Fibroblast of lung (primary cell): Measurements from ENCODE around the gene RANGRF. TPM values are rescaled to one million over a fixed set of nuclear protein-coding genes. Genes with fewer than 3 reads are reported as not detected.

Source experiments
- DNase-seq, 2 donors: peaks; one replicate each; pipeline versions ENCODE4 v3.0.0 to v3.0.0-alpha.2; 2010; ENCODE audit warnings: low read depth in 2 of 2
- H2AFZ ChIP-seq: 2 replicates; pipeline ENCODE4 v1.5.1; 2012; ENCODE audit warnings: low read length, control low read depth, inconsistent platforms
- H3K27ac ChIP-seq: 2 replicates; pipeline ENCODE4 v1.5.1; 2011; ENCODE audit warnings: low read length, control low read depth; ENCODE audit not compliant: insufficient read depth
- H3K27me3 ChIP-seq: 2 replicates; pipeline ENCODE4 v1.5.1; 2011; ENCODE audit warnings: mild to moderate bottlenecking, low read length; ENCODE audit not compliant: control insufficient read depth, insufficient read depth
- H3K36me3 ChIP-seq: 2 replicates; pipeline ENCODE4 v1.5.1; 2011; ENCODE audit warnings: low read length; ENCODE audit not compliant: control insufficient read depth, insufficient read depth
- H3K4me1 ChIP-seq: 2 replicates; pipeline ENCODE4 v1.5.1; 2011; ENCODE audit warnings: low read length; ENCODE audit not compliant: control insufficient read depth, insufficient read depth; ENCODE audit errors: extremely low read depth
- H3K4me2 ChIP-seq: 2 replicates; pipeline ENCODE4 v1.5.1; 2011; ENCODE audit warnings: low read length, control low read depth; ENCODE audit not compliant: insufficient read depth; ENCODE audit errors: extremely low read depth
- H3K4me3 ChIP-seq, 4 experiments: fragments of 200-600 bp in 1 of 4; sonication (generic) in 1 of 4; replicated peaks in 1 of 4; 2 replicates each; pipeline ENCODE4 v1.5.1; 2011 to 2016; ENCODE audit warnings: low read length in 4 of 4, low read depth in 3 of 4, mild to moderate bottlenecking in 3 of 4, control low read depth in 2 of 4, inconsistent platforms in 1 of 4, mixed read lengths in 1 of 4; ENCODE audit not compliant: insufficient read depth in 1 of 4; ENCODE audit errors: control extremely low read depth in 1 of 4
- H3K79me2 ChIP-seq: 2 replicates; pipeline ENCODE4 v1.5.1; 2012; ENCODE audit warnings: mild to moderate bottlenecking, low read length, inconsistent platforms; ENCODE audit not compliant: control insufficient read depth, insufficient read depth
- H3K9ac ChIP-seq: 2 replicates; pipeline ENCODE4 v1.5.1; 2011; ENCODE audit warnings: mild to moderate bottlenecking, low read length, control low read depth; ENCODE audit not compliant: insufficient read depth
- H3K9me3 ChIP-seq: 2 replicates; pipeline ENCODE4 v1.5.1; 2012; ENCODE audit warnings: low read depth, low read length; ENCODE audit not compliant: control insufficient read depth, insufficient read depth
- H4K20me1 ChIP-seq: 2 replicates; pipeline ENCODE4 v1.5.1; 2011; ENCODE audit warnings: low read length; ENCODE audit not compliant: control insufficient read depth, insufficient read depth; ENCODE audit errors: extremely low read depth
- EZH2 ChIP-seq: IDR thresholded peaks from 2 replicates; pipeline ENCODE4 v1.5.1; 2012; ENCODE audit warnings: low read length, control low read depth, mild to moderate bottlenecking; ENCODE audit errors: missing control alignments
- polyA plus RNA-seq, 2 donors: library from polyadenylated mRNA; depleted of rRNA in 1 of 2; stranded (reverse) in 1 of 2; unstranded in 1 of 2; fragments of >200 nt; gene quantifications; 2 replicates each; pipeline ENCODE4 v1.2.1, GENCODE V29; 2011 to 2012; ENCODE audit warnings: missing spikeins in 1 of 2
- total RNA-seq: library from RNA; depleted of rRNA; stranded (reverse); fragments of >200 nt; gene quantifications from 2 replicates; pipeline ENCODE4 v1.2.1, GENCODE V29; 2014
- TF ChIP-seq, protein P1 (sequence below), 2 donors: IDR thresholded peaks in 1 of 2; conservative IDR thresholded peaks in 1 of 2; 1 replicate in 1 of 2; 2 replicates in 1 of 2; pipeline ENCODE4 v1.5.1; 2011 to 2012; ENCODE audit warnings: low read length in 2 of 2, control low read depth in 1 of 2, inconsistent platforms in 1 of 2, low read depth in 1 of 2, mild to moderate bottlenecking in 1 of 2

Gene RANGRF
- total and polyA plus RNA-seq, 2 donors (not counting 1 experiment from before 2014, with no cell fraction given) = 15.4 to 19.8 TPM

DNA sequence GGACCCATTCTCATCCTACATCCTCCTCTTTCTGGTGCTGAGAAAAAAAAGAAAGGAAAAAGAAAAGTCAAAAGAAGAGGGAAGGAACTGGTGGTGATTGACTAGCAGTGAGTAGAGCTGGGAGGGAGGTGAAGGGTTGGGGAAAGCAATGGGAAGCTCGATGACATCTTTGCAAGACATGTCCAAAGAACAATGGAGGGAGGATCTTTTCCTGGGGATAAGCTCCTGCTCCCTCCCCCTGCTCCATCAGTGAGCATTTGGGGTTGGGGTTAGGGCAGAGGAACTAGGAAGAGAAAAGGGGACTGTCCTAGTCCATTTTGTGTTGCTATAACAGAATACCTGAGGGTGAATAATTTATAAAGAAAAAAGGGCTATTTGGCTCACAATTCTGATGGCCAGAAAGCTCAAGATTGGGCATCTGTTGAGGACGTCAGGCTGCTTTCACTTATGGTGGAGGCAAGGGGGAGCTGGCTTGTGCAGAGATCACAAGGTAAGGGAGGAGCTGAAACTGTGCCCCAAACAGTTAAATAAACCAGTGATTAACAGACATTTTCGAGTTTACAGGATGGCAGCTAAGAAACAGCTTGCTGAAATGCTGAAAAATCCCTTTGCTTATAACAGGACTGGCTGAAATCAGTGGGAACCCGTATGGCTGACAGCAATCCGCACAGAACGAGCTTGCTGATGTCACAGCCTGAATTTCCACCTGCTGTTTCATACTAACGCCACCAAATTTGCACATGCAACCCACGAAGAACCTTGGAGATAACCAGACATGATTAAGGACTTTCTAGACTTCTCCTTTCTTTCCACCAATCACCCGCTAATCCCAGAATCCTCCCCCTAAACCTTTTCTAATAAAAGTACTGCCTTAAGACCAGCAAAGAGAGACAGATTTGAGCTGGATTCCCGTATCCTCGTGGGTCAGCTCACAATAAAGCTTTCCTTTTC, 49.6 kb downstream of the RANGRF start:
- Histone ChIP-seq H3K27ac (no peak overlapping the region), H3K9ac (no peak overlapping the region), H3K79me2 (no peaks in the 10 kb centered on the region), H2AFZ (peak overlapping the region; percentile 44), H3K4me2 (peak overlapping the region; percentile 25), H3K36me3 (no peaks in the 10 kb centered on the region), H4K20me1 (no peaks in the 10 kb centered on the region), H3K4me3 (peak overlapping the region in 2 of 4 experiments; percentile 7 to 18), H3K27me3 (peaks cover 10% of the 10 kb centered on the region), H3K4me1 (no peaks in the 10 kb centered on the region), H3K9me3 (no peaks in the 10 kb centered on the region)
- peak in 1 of 2 donors; percentile 19 for DNase-seq
- no peak for TF ChIP-seq EZH2
- TF ChIP-seq, protein P1, sequence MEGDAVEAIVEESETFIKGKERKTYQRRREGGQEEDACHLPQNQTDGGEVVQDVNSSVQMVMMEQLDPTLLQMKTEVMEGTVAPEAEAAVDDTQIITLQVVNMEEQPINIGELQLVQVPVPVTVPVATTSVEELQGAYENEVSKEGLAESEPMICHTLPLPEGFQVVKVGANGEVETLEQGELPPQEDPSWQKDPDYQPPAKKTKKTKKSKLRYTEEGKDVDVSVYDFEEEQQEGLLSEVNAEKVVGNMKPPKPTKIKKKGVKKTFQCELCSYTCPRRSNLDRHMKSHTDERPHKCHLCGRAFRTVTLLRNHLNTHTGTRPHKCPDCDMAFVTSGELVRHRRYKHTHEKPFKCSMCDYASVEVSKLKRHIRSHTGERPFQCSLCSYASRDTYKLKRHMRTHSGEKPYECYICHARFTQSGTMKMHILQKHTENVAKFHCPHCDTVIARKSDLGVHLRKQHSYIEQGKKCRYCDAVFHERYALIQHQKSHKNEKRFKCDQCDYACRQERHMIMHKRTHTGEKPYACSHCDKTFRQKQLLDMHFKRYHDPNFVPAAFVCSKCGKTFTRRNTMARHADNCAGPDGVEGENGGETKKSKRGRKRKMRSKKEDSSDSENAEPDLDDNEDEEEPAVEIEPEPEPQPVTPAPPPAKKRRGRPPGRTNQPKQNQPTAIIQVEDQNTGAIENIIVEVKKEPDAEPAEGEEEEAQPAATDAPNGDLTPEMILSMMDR (conservative IDR thresholded peaks at IDR 0.05 in 1 of 2, IDR thresholded peaks at IDR 0.05 in 1 of 2; ENCODE audit: low read depth in 1 of 2, low read length in 2 of 2) = no peak

DNA sequence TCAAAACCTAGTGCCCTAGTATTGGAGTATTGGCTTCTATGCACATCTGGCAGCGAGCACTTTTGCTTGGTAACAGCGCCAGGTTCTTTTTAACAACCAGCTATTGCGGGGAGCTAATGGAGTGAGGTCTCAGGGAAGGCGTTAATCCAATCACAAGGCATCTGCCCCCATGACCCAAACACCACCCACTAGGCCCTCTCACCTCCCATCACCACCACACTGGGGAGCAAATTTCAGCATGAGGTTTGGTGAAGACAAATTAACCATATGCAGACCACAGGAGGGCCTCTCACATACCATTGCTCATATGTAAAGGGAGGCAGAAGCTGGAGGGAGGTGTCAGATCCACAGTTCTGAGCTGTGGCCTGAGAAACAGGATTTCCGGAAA, 50.3 kb downstream of the RANGRF start:
- DNase-seq = no peak
- Histone ChIP-seq H3K27ac (no peak overlapping the region), H3K79me2 (no peaks in the 10 kb centered on the region), H3K4me3 (no peak overlapping the region), H3K36me3 (no peaks in the 10 kb centered on the region), H3K4me1 (no peaks in the 10 kb centered on the region), H3K9me3 (no peaks in the 10 kb centered on the region), H3K9ac (no peak overlapping the region), H3K27me3 (peaks cover 10% of the 10 kb centered on the region), H3K4me2 (no peak overlapping the region), H4K20me1 (no peaks in the 10 kb centered on the region), H2AFZ (no peak overlapping the region)
- TF ChIP-seq, protein P1 (conservative IDR thresholded peaks at IDR 0.05 in 1 of 2, IDR thresholded peaks at IDR 0.05 in 1 of 2; ENCODE audit: low read depth in 1 of 2, low read length in 2 of 2) = no peak

DNA sequence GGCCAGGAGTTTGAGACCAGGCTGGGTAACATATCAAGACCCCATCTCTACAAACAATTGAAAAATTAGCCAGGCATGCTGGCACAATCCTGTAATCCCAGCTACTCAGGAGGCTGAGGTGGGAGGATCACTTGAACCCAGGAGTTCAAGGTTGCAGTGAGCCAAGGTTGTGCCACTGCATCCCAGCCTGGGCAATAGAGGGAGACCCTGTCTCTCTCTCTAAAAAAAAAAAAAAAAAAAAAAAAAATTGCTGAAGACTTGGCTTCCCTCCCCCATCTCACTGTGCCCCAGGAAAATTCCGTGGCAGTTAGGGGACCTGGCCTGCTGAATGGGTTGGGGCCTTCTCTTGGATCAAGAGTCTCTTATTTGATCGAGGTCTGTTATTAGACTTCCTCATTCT, 51.1 kb downstream of the RANGRF start, which contains the start of gene ODF4:
Gene ODF4 (plus strand): TSS at position 301 of the 400 bp plus-strand sequence. CDS start 212 bp downstream, outside the sequence.
- H3K4me1 ChIP-seq = no peaks in the 10 kb centered on the region
- H3K27me3 ChIP-seq = peaks cover 10% of the 10 kb centered on the region
- no peak for TF ChIP-seq EZH2
- TF ChIP-seq, protein P1 (conservative IDR thresholded peaks at IDR 0.05 in 1 of 2, IDR thresholded peaks at IDR 0.05 in 1 of 2; ENCODE audit: low read depth in 1 of 2, low read length in 2 of 2) = no peak
- no peaks in the 10 kb centered on the region for H3K79me2 ChIP-seq
- no peak within 1 kb of the TSS for H3K4me2 ChIP-seq
- no peaks in the 10 kb centered on the region for H4K20me1 ChIP-seq
- DNase-seq = no peak
- no peak within 1 kb of the TSS for H2AFZ ChIP-seq
- no peak within 1 kb of the TSS for H3K27ac ChIP-seq
- no peaks in the 10 kb centered on the region for H3K36me3 ChIP-seq
- H3K9ac ChIP-seq = no peak within 1 kb of the TSS
- H3K4me3 ChIP-seq = no peak within 1 kb of the TSS
- H3K9me3 ChIP-seq = no peaks in the 10 kb centered on the region
